Stimulated activated CD8-positive, alpha-beta memory T cell treated with anti-CD3 and anti-CD28 coated beads, Interleukin-7, amount 100 ng/mL, for 24 hours (primary cell): ENCODE results near the gene ADCY6.

Experiments used
- DNase-seq: peaks from one replicate; pipeline ENCODE4 v3.0.0-alpha.2; 2020; ENCODE audit warnings: low read depth

ADCY6 gene

DNA sequence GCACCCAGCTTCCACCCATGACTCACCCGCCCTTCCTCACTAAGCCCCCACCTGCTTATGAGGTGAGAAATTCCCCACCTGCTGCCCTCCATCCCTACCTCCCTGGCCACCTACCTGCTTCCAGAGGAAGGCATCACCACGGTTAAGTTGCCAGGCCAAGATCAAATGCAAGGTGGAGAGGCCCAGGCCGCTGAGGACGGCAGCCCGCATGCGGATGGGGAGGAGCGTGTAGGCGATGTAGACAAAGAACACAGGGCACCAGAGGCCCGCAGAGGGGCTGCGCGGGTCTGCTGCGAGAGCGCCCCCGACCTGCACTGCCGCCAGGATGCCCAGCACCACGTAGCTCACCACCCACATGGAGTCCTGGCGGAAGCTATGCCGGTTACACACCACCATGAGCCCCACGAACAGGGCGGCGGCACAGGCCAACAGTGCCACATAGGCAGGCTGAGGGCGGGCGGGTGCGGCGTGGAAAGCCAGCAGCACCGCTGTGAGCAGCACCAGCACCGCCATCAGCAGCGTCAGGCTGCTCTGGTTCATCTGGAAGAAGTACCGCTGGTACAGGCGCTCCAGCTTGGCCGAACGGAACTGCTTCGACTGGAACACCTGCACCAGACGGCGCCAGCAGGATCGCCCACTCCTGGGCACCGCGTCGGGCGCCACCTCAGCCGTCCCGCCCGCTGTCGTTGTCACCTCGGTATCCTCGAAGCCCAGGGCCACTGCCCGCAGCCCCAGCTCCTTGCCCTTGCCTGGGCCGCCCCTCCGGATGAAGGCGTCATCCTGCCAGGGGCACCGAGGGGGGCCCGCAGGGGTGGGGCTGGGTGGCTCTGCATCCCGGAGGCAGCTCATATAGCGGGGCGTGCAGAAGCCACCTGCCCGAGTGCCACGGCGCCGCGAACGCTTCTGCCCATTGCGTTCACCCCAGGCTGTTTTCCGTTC is 6.2 kb downstream of the ADCY6 start:
- no peak for DNase-seq

DNA sequence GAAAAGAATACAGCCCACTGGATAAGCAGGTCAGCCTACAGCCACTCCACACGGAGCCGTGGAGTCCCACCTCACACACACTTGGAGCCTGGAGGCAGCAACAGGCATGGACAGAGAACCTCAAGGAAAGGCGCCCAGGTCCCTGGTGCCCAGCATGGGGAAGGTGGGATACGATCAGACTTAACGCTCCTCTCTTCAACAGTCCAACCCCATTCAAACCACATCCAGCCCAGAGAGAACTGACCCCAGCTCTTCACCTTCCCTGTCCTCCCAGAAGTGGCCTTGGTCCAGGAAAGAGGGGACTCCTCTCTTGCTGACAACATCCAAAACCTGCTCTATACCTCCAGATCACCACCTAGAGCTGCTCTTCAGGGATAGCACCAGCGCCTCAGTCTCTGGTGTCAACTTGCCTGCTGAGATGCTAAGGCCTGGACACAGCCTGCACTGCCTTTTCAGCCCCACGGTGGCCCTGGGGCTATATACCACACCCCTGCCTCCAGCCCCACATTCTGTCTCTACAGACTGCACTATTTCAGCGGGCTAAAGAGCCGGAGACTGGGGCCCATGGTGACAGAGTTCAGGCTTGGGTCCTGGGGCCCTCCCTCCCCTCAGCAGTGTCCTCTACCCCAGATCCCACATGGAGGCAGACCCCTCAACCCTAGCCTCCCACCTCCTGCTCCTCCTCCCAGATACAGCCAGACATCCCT is 7.0 kb downstream of the ADCY6 start:
- no peak for DNase-seq

DNA sequence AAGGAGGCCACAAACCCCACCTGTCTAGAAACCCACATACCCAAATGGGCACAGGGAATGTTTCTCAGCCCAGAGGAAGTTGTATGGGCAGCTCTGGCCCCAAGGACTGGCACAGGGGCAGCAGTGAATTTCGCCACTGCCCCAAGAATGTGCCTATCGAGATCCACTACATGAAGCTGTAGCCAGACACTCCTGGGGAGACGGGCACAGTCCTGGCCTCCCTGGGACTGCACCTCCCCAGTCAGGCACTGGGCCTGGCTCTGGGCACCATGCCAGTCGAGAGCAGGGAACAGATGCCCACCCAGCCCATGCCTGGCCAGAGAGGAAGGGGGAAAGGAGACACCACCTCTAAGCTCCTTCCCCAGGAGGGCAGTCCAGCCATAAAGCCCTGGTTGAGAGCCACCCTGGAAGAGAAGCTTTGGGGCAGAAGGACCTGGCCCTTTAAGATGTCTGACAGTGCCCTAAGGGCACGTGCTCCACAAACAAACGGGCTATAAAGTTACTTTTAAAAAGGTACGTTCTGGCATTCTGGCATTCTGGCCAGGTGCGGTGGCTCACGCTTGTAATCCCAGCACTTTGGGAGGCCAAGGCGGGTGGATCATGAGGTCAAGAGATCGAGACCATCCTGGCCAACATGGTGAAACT is 8.4 kb downstream of the ADCY6 start:
- no peak for DNase-seq

DNA sequence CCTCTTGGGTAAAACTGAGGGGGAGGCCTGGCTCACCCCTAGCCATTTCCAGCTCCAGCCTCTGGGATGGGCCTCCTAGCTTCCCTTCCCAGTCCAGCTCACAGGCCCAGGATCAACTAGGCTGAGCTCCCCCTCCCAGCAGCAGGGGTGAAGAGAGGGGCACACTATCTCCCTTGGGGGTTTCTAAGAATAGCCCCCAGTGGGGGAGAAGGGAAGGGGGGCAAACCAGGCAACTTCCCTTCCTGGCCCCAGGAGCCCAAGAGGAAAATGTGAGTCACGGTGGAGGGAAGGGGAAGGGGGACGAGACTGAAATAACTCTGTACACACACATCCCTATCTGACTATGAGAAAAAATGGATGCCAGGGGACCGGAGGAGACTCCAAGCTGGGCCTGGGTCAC is 9.0 kb downstream of the ADCY6 start:
- DNase-seq, result no peak

DNA sequence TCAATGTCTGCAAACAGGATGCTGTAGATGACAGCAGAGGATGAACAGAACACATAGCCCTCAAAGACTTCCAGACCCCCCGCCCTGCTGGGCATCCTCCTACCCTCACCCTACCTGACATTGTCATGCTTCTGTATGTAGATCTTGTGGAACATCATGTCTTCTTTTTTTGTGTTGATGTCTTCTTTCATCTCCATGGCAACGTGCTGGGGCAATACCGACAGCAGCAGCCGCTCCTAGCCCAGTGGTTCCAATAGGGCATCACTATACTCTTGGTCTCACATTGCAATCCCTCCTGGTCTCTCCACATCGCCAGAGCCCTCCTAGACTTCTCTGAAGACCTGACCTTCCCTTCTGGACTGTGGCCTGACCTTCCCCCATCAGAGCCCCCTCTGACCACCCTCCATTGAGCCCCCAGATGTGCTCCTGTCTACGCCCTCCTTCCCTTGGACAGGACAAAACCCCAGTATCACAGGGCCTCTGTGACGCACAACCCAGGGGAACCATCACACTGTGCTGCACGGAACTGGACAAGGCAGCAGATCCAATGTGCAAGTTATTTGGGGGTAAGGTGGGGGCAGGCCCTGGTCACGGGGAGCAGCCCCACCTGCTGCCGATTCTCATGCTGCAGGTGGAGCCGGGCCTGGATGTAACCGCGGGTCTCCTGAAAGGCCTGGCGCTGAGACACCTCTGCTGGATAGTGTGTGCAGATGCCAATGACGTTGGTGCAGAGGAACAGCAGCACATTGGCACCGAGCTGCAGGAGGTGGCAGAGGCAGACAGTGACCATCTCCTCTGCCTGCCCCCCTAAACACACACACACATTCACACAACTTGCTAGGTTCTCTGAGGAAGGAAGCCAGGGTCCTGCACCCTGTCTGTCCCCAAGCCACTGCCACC is 11.1 kb downstream of the ADCY6 start:
- no peak for DNase-seq

DNA sequence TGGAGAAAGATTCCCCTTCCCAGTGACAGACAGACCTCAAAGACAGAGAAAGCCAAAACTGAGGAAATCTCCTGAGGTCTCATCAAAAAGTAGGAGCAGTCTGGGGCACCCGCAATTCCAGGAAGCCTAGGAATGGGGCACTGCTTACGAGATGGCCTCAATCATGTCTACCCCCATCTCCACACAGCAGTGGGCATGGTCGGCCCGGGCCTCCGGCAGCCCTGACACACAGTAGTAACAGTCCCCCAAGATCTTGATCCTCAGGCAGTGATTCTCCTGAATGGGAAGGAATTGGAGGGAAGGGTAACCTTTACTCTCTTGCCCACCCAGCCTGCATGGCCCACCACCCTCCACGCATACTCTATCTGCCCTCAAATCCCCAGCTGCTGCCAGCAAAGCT is 11.9 kb downstream of the ADCY6 start:
- DNase-seq, result no peak

DNA sequence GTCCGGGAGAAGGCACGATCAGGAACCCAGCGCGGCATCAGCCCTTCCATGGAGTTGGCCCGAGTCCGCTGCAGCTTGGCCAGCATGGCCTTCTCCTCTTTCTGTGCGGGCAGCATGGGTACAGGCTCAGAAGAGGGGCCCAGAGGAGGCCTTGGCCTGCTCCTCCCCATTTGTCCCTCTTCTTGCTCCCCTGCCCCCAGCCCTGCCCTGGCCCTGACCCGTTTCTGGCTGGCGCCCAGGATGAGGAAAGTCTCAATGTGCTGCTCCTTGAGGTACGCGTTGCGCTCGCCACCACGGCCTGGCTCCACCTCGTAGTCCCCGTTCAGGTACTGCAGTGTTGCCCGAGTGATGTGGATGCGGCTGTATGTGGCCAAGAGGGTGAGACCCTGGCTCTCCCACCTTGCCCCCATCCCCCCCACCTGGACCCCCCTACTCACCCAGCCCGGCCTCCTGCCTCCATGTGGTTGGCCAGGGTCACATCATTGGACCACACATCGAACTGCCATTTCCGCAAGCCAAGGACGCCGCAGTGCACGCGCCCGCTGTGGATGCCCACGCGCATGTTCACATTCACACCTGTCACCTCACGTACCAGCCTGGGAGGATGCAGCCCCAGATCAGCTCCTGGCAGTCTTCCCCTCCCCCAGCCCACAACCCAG is 12.8 kb downstream of the ADCY6 start:
- no peak for DNase-seq

DNA sequence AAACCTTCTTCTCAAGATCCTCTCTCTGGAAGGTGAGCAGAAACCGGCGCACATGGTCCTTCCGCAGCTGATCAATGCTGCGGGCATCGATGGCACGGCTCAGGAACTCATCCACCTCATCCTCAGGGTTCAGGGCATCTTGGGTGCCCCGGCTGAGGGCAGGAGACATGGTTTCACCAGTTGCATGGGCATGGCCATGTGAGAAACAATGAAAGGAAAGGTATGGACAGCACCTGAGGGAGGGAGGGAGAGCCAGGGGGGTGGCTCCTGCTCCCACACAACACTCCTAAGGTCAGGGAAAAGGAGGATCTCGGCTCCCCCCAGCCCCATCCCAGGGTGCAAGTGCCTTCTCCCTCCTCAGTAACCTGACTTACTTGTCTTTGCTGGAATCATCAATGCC is 13.6 kb downstream of the ADCY6 start:
- no peak for DNase-seq

DNA sequence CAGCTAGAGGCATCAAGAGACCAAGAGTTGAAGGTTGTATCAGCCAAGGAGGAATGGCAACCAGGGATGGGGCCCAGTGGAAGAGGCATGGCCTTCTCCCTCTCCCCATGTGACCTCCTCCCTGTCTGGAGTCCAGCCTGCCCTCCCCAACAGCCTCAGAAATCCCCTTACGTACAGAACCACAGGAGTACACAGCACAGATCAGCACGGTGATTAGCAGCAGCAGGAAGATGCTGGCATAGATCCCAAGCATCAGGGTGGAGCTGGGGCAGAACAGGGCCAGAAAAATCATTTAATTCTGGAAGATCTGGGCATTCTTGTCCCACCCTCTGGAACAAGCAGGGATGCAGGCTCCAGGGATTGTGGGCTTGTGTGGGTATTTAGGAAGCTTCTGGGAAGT is 14.4 kb downstream of the ADCY6 start:
- DNase-seq, result no peak

DNA sequence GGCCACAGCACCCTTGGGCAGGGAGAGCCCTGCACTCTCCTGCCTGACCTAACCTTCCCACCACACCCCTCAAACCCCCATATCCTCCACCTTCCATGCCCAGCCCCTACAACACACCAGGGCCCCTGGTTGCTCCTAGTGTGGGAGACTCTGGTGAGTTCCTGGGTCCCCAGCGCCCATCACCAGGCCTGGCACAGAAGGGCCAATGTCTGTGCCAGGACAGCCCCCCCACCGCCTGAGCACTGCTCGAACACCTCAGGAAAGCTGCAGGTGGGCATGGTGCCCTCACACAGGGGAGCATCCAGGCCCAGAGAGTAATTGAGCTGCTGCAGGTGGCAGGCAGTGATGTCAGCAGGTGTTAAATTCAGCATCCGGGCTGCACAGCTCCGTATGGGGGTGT is 15.2 kb downstream of the ADCY6 start:
- no peak for DNase-seq

DNA sequence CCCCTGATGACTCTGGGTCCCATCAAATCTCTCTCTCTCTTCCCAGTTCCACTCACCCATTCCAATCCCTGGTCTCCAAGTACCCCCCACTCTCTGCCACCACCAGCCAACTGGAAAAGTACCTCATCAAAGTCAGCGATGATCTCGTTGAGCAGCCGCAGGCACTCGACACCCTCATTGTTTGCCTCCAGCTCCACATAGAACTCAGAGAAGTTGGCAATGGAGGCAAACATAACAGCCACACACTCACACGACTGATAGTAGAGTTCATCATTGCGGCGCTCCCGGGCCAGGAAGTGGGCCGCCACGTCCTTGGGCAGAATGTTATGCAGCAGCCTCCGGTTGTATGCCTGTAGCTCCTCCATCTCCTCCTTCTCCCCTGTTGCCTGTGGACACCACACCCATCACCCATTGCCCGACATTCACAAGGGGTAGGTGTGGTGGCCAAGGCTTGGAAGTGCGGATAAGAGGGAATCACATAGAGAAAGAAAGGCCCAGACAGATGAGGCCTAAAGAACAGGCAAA is 17.2 kb downstream of the ADCY6 start:
- DNase-seq, result no peak

DNA sequence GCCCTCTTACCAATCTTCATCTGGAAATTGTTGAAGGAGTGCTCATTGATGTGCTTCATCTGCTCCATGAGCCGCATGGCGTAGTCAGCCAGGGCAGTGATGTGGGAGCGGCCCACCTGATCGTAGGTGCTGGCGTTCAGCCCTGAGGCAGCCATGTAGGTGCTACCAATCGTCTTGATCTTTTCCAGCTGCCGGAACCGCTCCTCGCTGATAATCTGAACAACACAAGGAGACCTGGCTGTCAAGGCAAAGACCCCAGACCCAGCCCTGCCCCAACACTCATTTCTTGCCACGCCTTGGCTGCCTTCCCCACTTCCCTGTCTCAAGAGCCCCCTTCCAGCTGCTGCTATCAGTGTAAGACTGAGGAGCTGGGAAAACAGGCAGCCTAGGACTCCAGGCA is 18.1 kb downstream of the ADCY6 start:
- no peak for DNase-seq

DNA sequence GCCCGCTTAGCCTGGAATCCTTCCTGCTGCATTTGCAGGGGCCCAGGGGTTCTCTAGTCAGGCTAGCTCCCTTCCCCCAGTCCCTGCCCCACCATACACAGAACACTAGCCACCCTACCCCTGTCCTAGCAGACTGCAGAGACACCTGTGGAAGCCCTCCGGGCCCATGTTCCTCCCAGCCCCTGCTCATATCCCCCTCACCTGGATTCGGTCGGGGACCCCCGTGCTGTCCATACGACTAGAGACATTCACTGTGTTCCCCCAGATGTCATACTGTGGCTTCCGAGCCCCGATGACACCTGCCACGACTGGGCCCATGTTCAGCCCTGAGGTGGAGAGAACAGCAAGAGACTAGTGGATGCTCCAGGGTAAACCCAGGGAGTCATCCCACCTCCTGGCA is 20.2 kb downstream of the ADCY6 start:
- no peak for DNase-seq

DNA sequence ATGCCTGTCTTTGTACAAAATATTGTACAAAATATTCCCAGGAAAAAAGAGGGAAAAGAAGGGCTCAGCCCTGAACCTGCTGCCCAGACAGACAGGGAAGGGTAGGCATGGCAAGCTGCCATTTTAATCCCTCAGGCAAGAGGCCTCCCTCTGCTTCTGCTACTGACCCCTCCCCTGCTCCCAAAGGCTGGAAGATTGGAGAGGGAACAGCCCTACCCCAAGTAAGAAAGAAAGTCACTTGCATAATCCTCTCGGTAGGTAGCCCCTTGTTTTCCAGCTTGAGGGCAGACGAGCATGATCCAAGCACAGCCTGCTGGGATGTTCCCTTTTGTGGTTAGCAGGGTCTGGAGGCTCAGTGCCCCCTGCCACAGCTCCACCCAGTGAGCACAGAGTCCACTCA is 20.7 kb downstream of the ADCY6 start:
- DNase-seq, result no peak

DNA sequence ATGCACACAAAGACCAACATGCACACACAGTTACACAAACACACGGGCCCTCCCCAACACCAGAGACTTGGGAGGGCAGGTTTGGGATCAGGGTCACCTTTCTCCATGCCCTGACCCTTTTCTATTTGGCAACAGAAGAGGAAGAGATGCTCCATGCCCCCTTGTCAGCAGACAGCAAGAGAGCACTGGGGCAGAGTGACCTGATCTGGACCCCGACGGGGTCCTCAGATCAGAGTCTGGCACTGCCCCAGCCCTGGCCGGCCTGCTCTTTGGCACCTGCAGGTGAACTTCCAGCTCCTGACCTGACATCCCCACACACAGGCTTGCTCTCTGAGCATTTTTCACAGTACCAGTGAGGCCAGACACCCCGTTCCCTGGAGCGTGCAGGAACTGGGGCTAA is 21.4 kb downstream of the ADCY6 start:
- no peak for DNase-seq

DNA sequence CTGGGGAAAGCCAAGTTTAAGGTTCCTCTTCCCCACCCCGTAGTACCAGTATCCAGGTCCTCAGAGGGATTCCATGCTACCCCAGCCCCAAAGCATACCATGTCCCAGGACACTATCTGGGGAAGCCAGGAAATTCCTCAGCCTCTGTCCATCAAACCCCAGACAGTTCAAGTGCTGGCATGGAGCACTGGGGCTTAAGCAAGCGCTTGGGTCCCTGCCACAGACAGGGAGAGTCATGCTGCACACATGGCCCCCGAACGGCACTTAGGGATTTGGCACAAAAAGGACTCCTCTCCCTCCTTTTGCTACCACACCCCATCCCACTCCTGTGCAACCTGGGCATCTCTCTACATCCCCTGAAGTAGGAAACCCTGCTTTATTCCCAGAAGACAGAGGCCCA is 21.8 kb downstream of the ADCY6 start:
- DNase-seq, result no peak

DNA sequence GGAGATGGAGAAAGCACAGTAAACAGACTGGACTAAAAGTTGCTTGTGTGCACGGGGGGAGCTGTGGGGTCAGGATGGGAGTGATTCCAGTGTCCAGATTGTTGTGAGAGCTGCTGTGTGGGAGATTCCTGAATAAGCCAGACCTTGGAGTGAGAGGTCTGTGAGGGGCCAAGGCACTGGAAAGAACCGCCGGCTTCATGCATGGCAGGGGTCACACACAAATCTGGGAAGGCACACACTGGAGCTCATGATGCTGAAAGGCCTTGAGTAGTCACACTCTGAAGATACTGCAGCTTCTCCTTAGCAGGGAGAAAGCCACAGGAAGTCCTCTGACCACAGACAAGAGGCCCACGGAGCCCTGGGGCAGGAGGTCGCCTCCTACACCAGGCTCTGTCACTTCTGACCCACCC is 23.1 kb downstream of the ADCY6 start:
- no peak for DNase-seq

DNA sequence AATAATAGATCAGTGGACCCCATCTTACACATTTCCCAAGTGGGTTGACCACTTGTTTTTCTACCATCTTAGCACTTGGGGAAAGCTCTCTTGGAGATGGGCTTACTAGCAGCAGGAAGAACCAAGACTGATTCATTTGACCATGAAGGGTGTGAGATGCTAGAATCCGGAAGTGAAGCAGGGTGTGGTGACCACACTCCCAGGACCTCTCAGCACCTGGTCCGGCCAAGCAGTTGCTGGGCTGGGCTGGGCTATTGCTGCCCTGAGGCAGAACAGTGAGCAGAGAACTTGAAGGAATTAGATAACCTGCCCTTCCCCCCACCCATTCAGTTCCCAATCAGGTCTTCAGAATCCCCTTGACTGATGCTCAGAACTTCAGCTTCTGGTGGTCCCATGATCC is 24.4 kb downstream of the ADCY6 start:
- DNase-seq, result no peak

DNA sequence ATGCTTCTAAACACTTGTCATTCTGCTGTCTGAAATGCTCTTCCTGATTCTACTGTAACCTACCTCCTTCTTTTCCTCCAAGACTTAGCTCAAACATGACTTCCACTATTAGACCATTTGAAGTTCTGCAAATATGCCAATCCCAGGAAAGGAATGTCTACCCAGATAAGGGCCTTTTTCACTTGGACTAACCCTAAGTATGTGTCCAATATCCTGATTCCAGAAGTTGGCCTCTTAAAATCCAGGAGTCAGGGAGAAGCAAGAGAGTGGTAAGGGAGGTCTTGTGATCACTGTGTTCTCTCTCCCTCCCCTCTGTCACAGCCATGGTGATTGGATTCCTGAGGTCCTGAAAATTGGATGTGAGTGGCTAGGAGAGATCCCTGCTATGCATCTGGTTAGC is 30.2 kb downstream of the ADCY6 start:
- no peak for DNase-seq

DNA sequence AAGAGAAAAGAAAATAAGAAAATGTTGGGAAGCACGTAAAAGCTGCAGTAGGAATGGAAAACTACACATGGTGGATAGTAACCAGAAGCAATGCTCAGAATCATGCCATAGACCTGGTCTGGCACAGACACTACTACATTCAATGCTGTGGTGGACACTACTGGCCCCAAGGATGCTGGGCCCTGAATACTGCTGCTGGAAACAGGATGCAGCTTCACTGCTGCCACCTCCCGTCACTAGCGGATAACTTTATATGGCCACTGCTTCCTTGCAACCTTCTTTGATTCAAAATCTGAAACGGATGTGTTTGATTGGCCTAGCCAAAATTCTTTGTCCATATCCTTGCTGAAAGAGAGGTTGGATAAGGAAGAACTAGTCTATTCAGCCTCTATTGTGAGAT is 30.7 kb downstream of the ADCY6 start:
- DNase-seq, result no peak

DNA sequence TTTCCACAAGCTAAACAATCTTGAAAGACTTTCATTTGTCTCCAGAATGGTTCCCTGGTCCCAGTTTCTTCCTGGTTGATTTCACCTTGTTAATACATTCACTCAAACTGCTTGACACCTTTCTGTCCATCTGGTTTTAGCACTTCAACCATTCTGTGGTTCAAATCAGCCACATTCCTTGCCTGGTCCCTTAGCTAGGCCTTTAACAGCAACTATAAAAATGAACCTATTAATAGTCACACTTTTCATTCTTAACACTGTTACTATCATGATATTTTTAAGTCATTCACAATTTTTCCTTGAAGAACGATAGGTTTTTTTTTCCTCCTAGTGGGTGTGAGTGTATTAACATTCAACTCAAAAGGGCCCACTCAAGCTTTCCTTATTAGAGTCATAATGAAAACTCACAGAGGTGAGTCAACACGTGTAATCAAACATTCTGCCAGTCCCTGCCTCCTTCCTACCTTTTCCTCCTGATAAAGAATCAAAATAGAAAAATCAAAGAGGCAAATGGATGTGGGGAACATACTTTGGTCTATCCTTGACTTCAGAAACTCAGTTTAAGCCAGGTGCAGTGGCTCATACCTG is 38.0 kb downstream of the ADCY6 start:
- no peak for DNase-seq
